SU-DHL-6 (cell line): ENCODE results near the gene IFNA13.

ENCODE experiments used
- EZH2phosphoT487 ChIP-seq: fragments of 200-600 bp; sonication (generic), shearing (Covaris generic); conservative IDR thresholded peaks from 2 replicates; pipeline ENCODE4 v1.6.1; 2018; ENCODE audit warnings: mild to moderate bottlenecking, antibody characterized with exemption, low read length, moderate library complexity, mixed read lengths
- TF ChIP-seq, protein P1 (sequence below): fragments of 200-600 bp; sonication (generic); IDR thresholded peaks from one replicate; pipeline ENCODE4 v1.5.1; 2017; ENCODE audit warnings: antibody characterized with exemption, mild to moderate bottlenecking, low read length, moderate library complexity; ENCODE audit not compliant: insufficient read depth, poor library complexity, severe bottlenecking

DNA sequence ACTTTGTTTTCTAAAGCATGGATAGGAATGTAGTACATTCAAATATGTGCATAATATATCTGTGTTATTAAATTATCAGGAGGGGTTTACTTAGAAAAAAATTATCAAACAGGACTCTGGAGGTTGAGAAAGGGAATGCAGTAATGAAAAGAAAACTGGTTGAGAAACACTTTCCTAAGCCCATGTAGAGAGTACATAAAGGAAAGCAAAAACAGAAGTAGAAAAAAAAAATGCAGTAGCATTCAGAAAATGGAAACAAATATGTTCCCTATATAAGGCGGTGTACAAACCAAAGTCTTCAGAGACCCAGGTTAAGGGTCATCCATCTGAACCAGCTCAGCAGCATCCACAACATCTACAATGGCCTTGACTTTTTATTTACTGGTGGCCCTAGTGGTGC lies 41.0 kb upstream of the IFNA13 start, which contains the start of gene IFNA8:
- TF ChIP-seq, protein P1, sequence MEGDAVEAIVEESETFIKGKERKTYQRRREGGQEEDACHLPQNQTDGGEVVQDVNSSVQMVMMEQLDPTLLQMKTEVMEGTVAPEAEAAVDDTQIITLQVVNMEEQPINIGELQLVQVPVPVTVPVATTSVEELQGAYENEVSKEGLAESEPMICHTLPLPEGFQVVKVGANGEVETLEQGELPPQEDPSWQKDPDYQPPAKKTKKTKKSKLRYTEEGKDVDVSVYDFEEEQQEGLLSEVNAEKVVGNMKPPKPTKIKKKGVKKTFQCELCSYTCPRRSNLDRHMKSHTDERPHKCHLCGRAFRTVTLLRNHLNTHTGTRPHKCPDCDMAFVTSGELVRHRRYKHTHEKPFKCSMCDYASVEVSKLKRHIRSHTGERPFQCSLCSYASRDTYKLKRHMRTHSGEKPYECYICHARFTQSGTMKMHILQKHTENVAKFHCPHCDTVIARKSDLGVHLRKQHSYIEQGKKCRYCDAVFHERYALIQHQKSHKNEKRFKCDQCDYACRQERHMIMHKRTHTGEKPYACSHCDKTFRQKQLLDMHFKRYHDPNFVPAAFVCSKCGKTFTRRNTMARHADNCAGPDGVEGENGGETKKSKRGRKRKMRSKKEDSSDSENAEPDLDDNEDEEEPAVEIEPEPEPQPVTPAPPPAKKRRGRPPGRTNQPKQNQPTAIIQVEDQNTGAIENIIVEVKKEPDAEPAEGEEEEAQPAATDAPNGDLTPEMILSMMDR: no peak
- no peak for TF ChIP-seq EZH2phosphoT487
